ENCODE results near the gene PSTPIP1.

The PSTPIP1 gene

GRCh38 chr15:76998663-76999285, 3.8 kb downstream of the PSTPIP1 start:
- DNase-seq (ENCODE audit: low read depth in 2 of 2): no peak

GRCh38 chr15:76999996-77000395, 5.1 kb downstream of the PSTPIP1 start:
- DNase-seq (ENCODE audit: low read depth in 2 of 2): no peak

- no peak for DNase-seq (ENCODE audit: low read depth in 2 of 2)
Measured at GRCh38 chr15:77001351-77001750, 6.4 kb downstream of the PSTPIP1 start.

GRCh38 chr15:77001966-77002365, 7.0 kb downstream of the PSTPIP1 start:
- DNase-seq (ENCODE audit: low read depth in 2 of 2): no peak

- no peak for DNase-seq (ENCODE audit: low read depth in 2 of 2)
Measured at GRCh38 chr15:77002436-77002835, 7.5 kb downstream of the PSTPIP1 start.

- peak in 1 of 2 donors; percentile 36 for DNase-seq (ENCODE audit: low read depth in 2 of 2)
Measured at GRCh38 chr15:77002954-77003912, 8.3 kb downstream of the PSTPIP1 start.

- no peak for DNase-seq (ENCODE audit: low read depth in 2 of 2)
Measured at GRCh38 chr15:77004189-77004588, 9.3 kb downstream of the PSTPIP1 start.

- DNase-seq (ENCODE audit: low read depth in 2 of 2): no peak
Measured at GRCh38 chr15:77009176-77009575, 14.2 kb downstream of the PSTPIP1 start.

- DNase-seq (ENCODE audit: low read depth in 2 of 2): no peak
Measured at GRCh38 chr15:77009646-77010311, 14.9 kb downstream of the PSTPIP1 start.

GRCh38 chr15:77010312-77010686, 15.4 kb downstream of the PSTPIP1 start:
- no peak for DNase-seq (ENCODE audit: low read depth in 2 of 2)

- DNase-seq (ENCODE audit: low read depth in 2 of 2): no peak
Measured at GRCh38 chr15:77010857-77011256, 15.9 kb downstream of the PSTPIP1 start.

- no peak for DNase-seq (ENCODE audit: low read depth in 2 of 2)
Measured at GRCh38 chr15:77012117-77012712, 17.3 kb downstream of the PSTPIP1 start.

GRCh38 chr15:77012868-77013267, 17.9 kb downstream of the PSTPIP1 start:
- no peak for DNase-seq (ENCODE audit: low read depth in 2 of 2)

GRCh38 chr15:77013776-77014131, 18.8 kb downstream of the PSTPIP1 start:
- peak; percentile 55 to 82 for DNase-seq (ENCODE audit: low read depth in 2 of 2)

GRCh38 chr15:77014132-77015081, 19.5 kb downstream of the PSTPIP1 start:
- DNase-seq (ENCODE audit: low read depth in 2 of 2): no peak

- DNase-seq (ENCODE audit: low read depth in 2 of 2): no peak
Measured at GRCh38 chr15:77015646-77016320, 20.9 kb downstream of the PSTPIP1 start.

- DNase-seq (ENCODE audit: low read depth in 2 of 2): no peak
Measured at GRCh38 chr15:77016321-77016695, 21.4 kb downstream of the PSTPIP1 start.

GRCh38 chr15:77017091-77017660, 22.2 kb downstream of the PSTPIP1 start:
- no peak for DNase-seq (ENCODE audit: low read depth in 2 of 2)

- DNase-seq (ENCODE audit: low read depth in 2 of 2): no peak
Measured at GRCh38 chr15:77017761-77018720, 23.1 kb downstream of the PSTPIP1 start.

Data from stimulated activated CD4-positive, alpha-beta T cell treated with anti-CD3 and anti-CD28 coated beads, Interleukin-1b, Interleukin-23, amount 100 ng/mL, for 1 hour (primary cell).